PC-9 (cell line): ENCODE data around the gene TLK2. TPM values are rescaled to one million over a fixed set of nuclear protein-coding genes. Genes with fewer than 3 reads are reported as not detected.
"Not testable (repeated sequence)": the region's sequence is repeated elsewhere in the genome, so short reads cannot be mapped to it uniquely, and the experiment has no call there.

Source experiments
- BruUV-seq: library from RNA; stranded (reverse); fragments of 400-500 nt; replicated peaks from 2 replicates; lab custom pipeline; 2021; lab: Mats Ljungman, UMichigan
- CTCF ChIA-PET: fragments of 300-600 bp; sonication (Branson Sonifier 250); formaldehyde crosslinking; loops from one replicate; lab custom pipeline; 2022; ENCODE audit warnings: antibody characterized with exemption; lab: Charles Lee
- POLR2A ChIA-PET: fragments of 300-600 bp; sonication (Branson Sonifier 250); formaldehyde crosslinking; loops from one replicate; lab custom pipeline; 2022; ENCODE audit warnings: antibody characterized with exemption; ENCODE audit not compliant: unreplicated experiment; lab: Charles Lee
- DNase-seq, 2 experiments: peaks; one replicate each; pipeline versions ENCODE4 v3.0.0 to v3.0.0-alpha.2; 2015 to 2022; ENCODE audit warnings: mixed read lengths in 1 of 2
- H2AFZ ChIP-seq: fragments of 200-600 bp; sonication (generic); 2 replicates; pipeline ENCODE4 v1.8.1; 2017; ENCODE audit warnings: antibody characterized with exemption
- H3F3A ChIP-seq: fragments of 200-600 bp; sonication (generic); 2 replicates; pipeline ENCODE4 v1.8.1; 2017; ENCODE audit warnings: antibody characterized with exemption, mild to moderate bottlenecking, low read depth; ENCODE audit not compliant: insufficient read depth
- H3K27ac ChIP-seq: fragments of 200-600 bp; sonication (generic); 2 replicates; pipeline ENCODE4 v1.6.1; 2016; ENCODE audit warnings: mixed run types
- H3K27me3 ChIP-seq: fragments of 200-600 bp; sonication (generic); 2 replicates; pipeline ENCODE4 v1.6.1; 2016; ENCODE audit warnings: low read depth, mixed run types; ENCODE audit not compliant: insufficient read depth
- H3K36me3 ChIP-seq: fragments of 200-600 bp; sonication (generic); 2 replicates; pipeline ENCODE4 v1.6.1; 2016; ENCODE audit warnings: low read depth, mixed run types
- H3K4me1 ChIP-seq: fragments of 200-600 bp; sonication (generic); replicated peaks from 2 replicates; pipeline ENCODE4 v1.6.1; 2016; ENCODE audit warnings: mixed run types; ENCODE audit not compliant: insufficient read depth
- H3K4me2 ChIP-seq: fragments of 200-600 bp; sonication (generic); 2 replicates; pipeline ENCODE4 v1.6.1; 2017; ENCODE audit warnings: mixed run types
- H3K4me3 ChIP-seq: fragments of 200-600 bp; sonication (generic); 2 replicates; pipeline ENCODE4 v1.6.1; 2016; ENCODE audit warnings: mixed run types
- H3K79me2 ChIP-seq: fragments of 200-600 bp; sonication (generic); 2 replicates; pipeline ENCODE4 v1.6.1; 2017; ENCODE audit warnings: low read depth, mixed run types
- H3K9me2 ChIP-seq: fragments of 200-600 bp; sonication (generic); 2 replicates; pipeline ENCODE4 v1.8.1; 2017; ENCODE audit warnings: mild to moderate bottlenecking; ENCODE audit not compliant: insufficient read depth
- H3K9me3 ChIP-seq: fragments of 200-600 bp; sonication (generic); 2 replicates; pipeline ENCODE4 v1.8.1; 2016; ENCODE audit warnings: low read depth; ENCODE audit not compliant: insufficient read depth
- H4K20me1 ChIP-seq: fragments of 200-600 bp; sonication (generic); 2 replicates; pipeline ENCODE4 v1.8.1; 2017; ENCODE audit not compliant: insufficient read depth
- EZH2 ChIP-seq: fragments of 200-600 bp; sonication (generic); IDR thresholded peaks from 2 replicates; pipeline ENCODE4 v1.8.0; 2017; ENCODE audit warnings: antibody characterized with exemption, low read depth
- intact Hi-C: fragments of 100-400 bp; cut with micrococcal nuclease; formaldehyde crosslinking; loops from one replicate; pipeline ENCODE4 v1.10.0; 2022; ENCODE audit not compliant: unreplicated experiment
- total RNA-seq: library from RNA; stranded (reverse); gene quantifications from 2 replicates; pipeline ENCODE4 v1.2.3, GENCODE V29; 2021
- TF ChIP-seq, protein P1 (sequence below): fragments of 200-600 bp; sonication (generic); conservative IDR thresholded peaks from 2 replicates; pipeline ENCODE4 v1.6.1; 2017; ENCODE audit warnings: mixed run types, antibody characterized with exemption, mild to moderate bottlenecking, moderate library complexity

Gene TLK2
- total RNA-seq, 1 experiment from 2014 or later: 40.7 TPM

DNA sequence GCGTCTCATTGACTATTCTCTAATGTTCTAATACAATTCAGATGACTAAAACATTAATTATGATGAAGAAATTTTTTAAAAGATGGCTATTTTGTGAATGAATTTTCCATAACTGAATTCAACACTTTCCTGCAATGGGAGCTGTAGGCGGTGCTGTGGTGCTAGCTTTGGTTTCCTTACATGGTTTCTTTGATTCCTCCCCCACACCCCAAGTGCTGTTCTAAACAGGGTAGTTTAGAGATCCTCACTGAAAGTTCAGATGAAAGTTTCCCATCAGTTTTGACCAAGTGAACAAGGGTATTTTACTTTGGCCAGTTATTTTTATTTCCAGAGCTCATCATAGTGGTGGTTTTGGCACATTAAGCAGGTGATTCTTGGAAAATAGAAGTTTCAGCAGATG is 122.8 kb downstream of the TLK2 start:
- Histone ChIP-seq H3K27ac (no peak overlapping the region), H3K27me3 (no peaks in the 10 kb centered on the region), H3K9me2 (no peaks in the 10 kb centered on the region), H3K36me3 (peaks cover 48% of the 10 kb centered on the region), H3K4me1 (no peaks in the 10 kb centered on the region), H3K79me2 (no peaks in the 10 kb centered on the region), H3K4me2 (no peak overlapping the region), H4K20me1 (peaks cover 4% of the 10 kb centered on the region; the same call in 1 of the 2 replicates), H3F3A (peaks cover 5% of the 10 kb centered on the region; the same call in 1 of the 2 replicates), H3K9me3 (no peaks in the 10 kb centered on the region), H3K4me3 (no peak overlapping the region), H2AFZ (no peak overlapping the region)
- ChIA-PET CTCF (interaction anchor here (0.6 kb wide), 1 partner anchor 1384 kb away, joined by 3 read pairs; no protein-coding TSS in a partner anchor), POLR2A (interaction anchor here (0.6 kb wide), 1 partner anchor 780 kb away, joined by 4 read pairs; no protein-coding TSS in a partner anchor)
- no peak for TF ChIP-seq EZH2
- TF ChIP-seq, protein P1, sequence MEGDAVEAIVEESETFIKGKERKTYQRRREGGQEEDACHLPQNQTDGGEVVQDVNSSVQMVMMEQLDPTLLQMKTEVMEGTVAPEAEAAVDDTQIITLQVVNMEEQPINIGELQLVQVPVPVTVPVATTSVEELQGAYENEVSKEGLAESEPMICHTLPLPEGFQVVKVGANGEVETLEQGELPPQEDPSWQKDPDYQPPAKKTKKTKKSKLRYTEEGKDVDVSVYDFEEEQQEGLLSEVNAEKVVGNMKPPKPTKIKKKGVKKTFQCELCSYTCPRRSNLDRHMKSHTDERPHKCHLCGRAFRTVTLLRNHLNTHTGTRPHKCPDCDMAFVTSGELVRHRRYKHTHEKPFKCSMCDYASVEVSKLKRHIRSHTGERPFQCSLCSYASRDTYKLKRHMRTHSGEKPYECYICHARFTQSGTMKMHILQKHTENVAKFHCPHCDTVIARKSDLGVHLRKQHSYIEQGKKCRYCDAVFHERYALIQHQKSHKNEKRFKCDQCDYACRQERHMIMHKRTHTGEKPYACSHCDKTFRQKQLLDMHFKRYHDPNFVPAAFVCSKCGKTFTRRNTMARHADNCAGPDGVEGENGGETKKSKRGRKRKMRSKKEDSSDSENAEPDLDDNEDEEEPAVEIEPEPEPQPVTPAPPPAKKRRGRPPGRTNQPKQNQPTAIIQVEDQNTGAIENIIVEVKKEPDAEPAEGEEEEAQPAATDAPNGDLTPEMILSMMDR: no peak
- intact Hi-C loops: no loop called here
- BruUV-seq: no TSS peak
- DNase-seq: no peak

DNA sequence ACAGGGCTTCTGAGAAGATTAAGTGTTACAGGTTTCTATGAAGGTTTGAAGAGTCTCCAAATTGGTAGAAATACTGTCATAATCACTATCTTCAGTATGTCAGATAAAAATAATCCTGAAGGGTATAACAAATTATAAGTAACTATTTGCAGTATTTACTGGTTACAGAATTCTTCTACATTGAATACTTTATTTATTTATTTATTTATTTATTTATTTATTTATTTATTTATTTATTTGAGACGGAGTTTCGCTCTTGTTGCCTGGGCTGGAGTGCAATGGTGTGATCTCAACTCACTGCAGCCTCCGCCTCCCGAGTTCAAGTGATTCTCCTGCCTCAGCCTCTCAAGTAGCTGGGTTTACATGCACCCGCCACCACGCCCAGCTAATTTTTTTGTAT is 125.2 kb downstream of the TLK2 start:
- H3F3A ChIP-seq, BruUV-seq, H4K20me1 ChIP-seq, H3K27me3 ChIP-seq, H3K9me3 ChIP-seq, POLR2A ChIA-PET, H3K4me3 ChIP-seq, DNase-seq, H3K9me2 ChIP-seq, H3K79me2 ChIP-seq, CTCF ChIA-PET, H3K27ac ChIP-seq, H2AFZ ChIP-seq, H3K4me2 ChIP-seq, intact Hi-C loops, H3K4me1 ChIP-seq: not testable (repeated sequence)
- H3K36me3 ChIP-seq: peaks cover 51% of the 10 kb centered on the region

DNA sequence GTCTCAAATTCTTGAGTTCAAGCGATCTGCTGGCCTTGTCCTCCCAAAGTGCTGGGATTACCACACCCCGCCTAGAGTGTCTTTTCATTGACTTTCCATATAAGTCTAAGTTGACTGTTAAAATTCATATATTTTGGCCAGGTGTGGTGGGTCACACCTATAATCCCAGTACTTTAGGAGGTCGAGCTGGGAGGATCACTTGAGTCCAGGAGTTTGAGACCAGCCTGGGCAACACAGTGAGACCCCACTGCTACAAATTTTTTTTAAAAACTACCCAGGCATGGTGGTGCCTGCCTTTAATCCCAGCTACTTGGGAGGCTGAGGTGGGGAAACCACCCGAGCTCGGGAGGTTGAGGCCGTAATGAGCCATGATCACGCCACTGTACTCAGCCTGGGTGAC is 127.0 kb downstream of the TLK2 start:
- no peak for DNase-seq
- no peaks in the 10 kb centered on the region for H3K27me3 ChIP-seq
- no peak overlapping the region for H3K4me3 ChIP-seq
- no peak overlapping the region for H3K27ac ChIP-seq
- no peaks in the 10 kb centered on the region for H3K9me2 ChIP-seq
- H3K9me3 ChIP-seq: no peaks in the 10 kb centered on the region
- H4K20me1 ChIP-seq: peaks cover 4% of the 10 kb centered on the region
- H3K36me3 ChIP-seq: peaks cover 37% of the 10 kb centered on the region
- no peak for TF ChIP-seq EZH2
- TF ChIP-seq, protein P1: no peak
- no TSS peak for BruUV-seq
- CTCF ChIA-PET: no interaction called here
- H3K4me1 ChIP-seq: no peaks in the 10 kb centered on the region
- intact Hi-C loops: no loop called here
- no peaks in the 10 kb centered on the region for H3K79me2 ChIP-seq
- no peak overlapping the region for H2AFZ ChIP-seq
- no peak overlapping the region for H3K4me2 ChIP-seq
- POLR2A ChIA-PET: no interaction called here
- H3F3A ChIP-seq: peaks cover 5% of the 10 kb centered on the region; the same call in 1 of the 2 replicates

DNA sequence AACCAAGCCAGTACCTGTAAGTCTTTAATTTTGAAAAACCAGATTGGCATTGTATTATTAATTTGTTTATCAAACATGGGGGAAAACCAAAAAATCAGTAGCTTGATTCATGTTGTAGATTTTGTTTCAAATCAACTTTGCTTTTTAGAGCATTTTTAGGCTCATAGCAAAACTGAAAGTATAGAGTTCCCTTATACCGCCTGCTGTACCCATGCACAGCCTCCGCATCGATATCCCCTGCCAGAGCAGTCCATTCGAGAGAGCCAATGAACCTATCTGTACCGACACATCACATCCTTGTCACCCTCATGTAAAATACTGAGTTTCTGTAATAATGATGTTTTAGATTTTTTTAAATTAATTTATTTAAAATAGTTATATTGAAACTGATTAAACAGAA is 132.7 kb downstream of the TLK2 start:
- Histone ChIP-seq H4K20me1 (peaks cover under 1% of the 10 kb centered on the region), H3K27me3 (no peaks in the 10 kb centered on the region), H3K9me3 (no peaks in the 10 kb centered on the region), H3K4me2 (no peak overlapping the region), H3F3A (no peaks in the 10 kb centered on the region), H3K79me2 (no peaks in the 10 kb centered on the region), H3K4me3 (no peak overlapping the region), H2AFZ (no peak overlapping the region), H3K27ac (no peak overlapping the region), H3K4me1 (no peaks in the 10 kb centered on the region), H3K9me2 (no peaks in the 10 kb centered on the region), H3K36me3 (peaks cover 22% of the 10 kb centered on the region; the same call in 1 of the 2 replicates)
- ChIA-PET CTCF (no interaction called here), POLR2A (no interaction called here)
- no peak for DNase-seq
- no peak for TF ChIP-seq EZH2
- TF ChIP-seq, protein P1: no peak
- no TSS peak for BruUV-seq
- intact Hi-C loops: no loop called here
